ENCODE measurements around the gene SH2D3C. TPM values are rescaled to one million over a fixed set of nuclear protein-coding genes. Genes with fewer than 3 reads are reported as not detected.
A peak's percentile ranks its signal among the peaks of the same experiment; 100 is the strongest.

Gene SH2D3C
- total and polyA plus RNA-seq, 2 donors from 2014 or later = 13.7 to 27.7 TPM

DNA sequence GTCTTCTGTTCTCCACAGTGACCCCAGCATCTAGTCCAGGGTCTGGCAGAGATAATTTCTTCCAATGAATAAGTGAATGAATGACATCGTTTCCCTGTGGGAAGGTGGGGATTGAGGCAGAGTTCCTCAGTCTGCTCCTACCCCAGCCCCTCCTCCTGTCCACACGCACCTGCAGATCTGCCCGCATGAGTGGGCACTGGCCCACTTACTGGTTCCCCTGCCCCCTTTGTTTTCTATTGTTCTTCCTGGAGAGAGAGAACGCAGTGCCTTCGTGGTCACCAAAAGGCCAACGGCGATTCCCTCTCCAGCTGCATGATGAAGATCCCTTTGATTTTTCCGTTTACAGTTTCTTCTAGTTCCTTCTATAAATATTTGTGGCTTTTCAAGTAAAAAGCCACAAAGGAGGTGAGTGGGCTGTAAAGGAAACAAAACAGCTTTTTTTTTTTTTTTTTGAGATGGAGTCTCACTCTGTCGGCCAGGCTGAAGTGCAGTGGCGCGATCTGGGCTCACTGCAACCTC is 18.4 kb upstream of the SH2D3C start:
- Histone ChIP-seq H3K27ac (ENCODE audit: low read depth in 2 of 2, low read length in 2 of 2) (no peak overlapping the region), H3K4me1 (ENCODE audit: control insufficient read depth in 2 of 3, insufficient read depth in 2 of 3, low read depth in 1 of 3, low read length in 3 of 3) (peaks cover 0 to 10% (median 0%) of the 10 kb centered on the region in 3 donors), H3K27me3 (ENCODE audit: control insufficient read depth, insufficient read depth, low read length) (no peaks in the 10 kb centered on the region), H3K4me3 (ENCODE audit: low read length in 3 of 3) (no peak overlapping the region), H3K9me3 (ENCODE audit: control insufficient read depth in 2 of 3, insufficient read depth in 1 of 3, low read length in 3 of 3) (no peaks in the 10 kb centered on the region), H3K36me3 (ENCODE audit: control insufficient read depth in 2 of 3, insufficient read depth in 3 of 3, low read length in 3 of 3) (no peaks in the 10 kb centered on the region), H3K9ac (ENCODE audit: low read length in 3 of 3) (no peak overlapping the region)
- DNase-seq (peak in 2 of 5 donors; percentile 30 to 43), FAIRE-seq (no peak)
- intact Hi-C loops (cut with DNase I) = no loop called here
- TF ChIP-seq, protein P1, sequence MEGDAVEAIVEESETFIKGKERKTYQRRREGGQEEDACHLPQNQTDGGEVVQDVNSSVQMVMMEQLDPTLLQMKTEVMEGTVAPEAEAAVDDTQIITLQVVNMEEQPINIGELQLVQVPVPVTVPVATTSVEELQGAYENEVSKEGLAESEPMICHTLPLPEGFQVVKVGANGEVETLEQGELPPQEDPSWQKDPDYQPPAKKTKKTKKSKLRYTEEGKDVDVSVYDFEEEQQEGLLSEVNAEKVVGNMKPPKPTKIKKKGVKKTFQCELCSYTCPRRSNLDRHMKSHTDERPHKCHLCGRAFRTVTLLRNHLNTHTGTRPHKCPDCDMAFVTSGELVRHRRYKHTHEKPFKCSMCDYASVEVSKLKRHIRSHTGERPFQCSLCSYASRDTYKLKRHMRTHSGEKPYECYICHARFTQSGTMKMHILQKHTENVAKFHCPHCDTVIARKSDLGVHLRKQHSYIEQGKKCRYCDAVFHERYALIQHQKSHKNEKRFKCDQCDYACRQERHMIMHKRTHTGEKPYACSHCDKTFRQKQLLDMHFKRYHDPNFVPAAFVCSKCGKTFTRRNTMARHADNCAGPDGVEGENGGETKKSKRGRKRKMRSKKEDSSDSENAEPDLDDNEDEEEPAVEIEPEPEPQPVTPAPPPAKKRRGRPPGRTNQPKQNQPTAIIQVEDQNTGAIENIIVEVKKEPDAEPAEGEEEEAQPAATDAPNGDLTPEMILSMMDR (IDR thresholded peaks at IDR 0.05; ENCODE audit: borderline replicate concordance, extremely low read depth, insufficient read depth) = no peak

DNA sequence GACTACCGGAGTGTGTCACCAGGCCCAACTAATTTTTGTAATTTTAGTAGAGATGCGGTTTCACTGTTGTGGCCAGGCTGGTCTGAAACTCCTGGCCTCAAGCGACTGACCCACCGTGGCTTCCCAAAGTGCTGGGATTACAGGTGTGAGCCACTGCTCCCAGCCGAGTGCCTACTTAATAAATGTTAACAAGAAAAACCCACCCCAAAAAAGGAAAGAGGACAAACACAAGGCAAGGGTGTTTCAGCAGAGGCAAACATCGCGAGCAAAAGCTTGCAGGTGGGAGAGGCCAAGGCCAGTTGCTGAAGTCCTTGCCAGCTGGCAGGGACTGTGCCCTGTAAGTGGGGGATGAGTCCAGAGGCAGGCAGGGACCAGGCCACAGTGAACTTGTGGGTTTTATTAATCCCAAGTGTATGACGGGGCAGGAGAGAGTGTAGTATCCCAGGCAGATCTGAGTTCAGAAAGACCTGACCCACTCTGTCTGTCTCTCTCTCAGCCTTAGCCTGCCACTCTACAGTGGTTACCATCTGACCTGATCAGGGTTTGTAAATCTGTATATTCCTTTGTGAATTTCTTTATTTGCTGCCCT is 17.9 kb upstream of the SH2D3C start:
- intact Hi-C loops (cut with DNase I) = no loop called here
- TF ChIP-seq, protein P1 (IDR thresholded peaks at IDR 0.05; ENCODE audit: borderline replicate concordance, extremely low read depth, insufficient read depth) = no peak
- H3K9ac ChIP-seq (ENCODE audit: low read length in 3 of 3) = no peak overlapping the region
- no peak overlapping the region for H3K27ac ChIP-seq (ENCODE audit: low read depth in 2 of 2, low read length in 2 of 2)
- H3K4me3 ChIP-seq (ENCODE audit: low read length in 3 of 3) = no peak overlapping the region
- no peaks in the 10 kb centered on the region for H3K27me3 ChIP-seq (ENCODE audit: control insufficient read depth, insufficient read depth, low read length)
- peaks cover 0 to 10% (median 0%) of the 10 kb centered on the region in 3 donors for H3K4me1 ChIP-seq (ENCODE audit: control insufficient read depth in 2 of 3, insufficient read depth in 2 of 3, low read depth in 1 of 3, low read length in 3 of 3)
- peak in 1 of 5 donors; percentile 42 for DNase-seq
- no peak for FAIRE-seq
- H3K9me3 ChIP-seq (ENCODE audit: control insufficient read depth in 2 of 3, insufficient read depth in 1 of 3, low read length in 3 of 3) = no peaks in the 10 kb centered on the region
- H3K36me3 ChIP-seq (ENCODE audit: control insufficient read depth in 2 of 3, insufficient read depth in 3 of 3, low read length in 3 of 3) = peaks cover 0 to 2% (median 0%) of the 10 kb centered on the region in 3 donors

DNA sequence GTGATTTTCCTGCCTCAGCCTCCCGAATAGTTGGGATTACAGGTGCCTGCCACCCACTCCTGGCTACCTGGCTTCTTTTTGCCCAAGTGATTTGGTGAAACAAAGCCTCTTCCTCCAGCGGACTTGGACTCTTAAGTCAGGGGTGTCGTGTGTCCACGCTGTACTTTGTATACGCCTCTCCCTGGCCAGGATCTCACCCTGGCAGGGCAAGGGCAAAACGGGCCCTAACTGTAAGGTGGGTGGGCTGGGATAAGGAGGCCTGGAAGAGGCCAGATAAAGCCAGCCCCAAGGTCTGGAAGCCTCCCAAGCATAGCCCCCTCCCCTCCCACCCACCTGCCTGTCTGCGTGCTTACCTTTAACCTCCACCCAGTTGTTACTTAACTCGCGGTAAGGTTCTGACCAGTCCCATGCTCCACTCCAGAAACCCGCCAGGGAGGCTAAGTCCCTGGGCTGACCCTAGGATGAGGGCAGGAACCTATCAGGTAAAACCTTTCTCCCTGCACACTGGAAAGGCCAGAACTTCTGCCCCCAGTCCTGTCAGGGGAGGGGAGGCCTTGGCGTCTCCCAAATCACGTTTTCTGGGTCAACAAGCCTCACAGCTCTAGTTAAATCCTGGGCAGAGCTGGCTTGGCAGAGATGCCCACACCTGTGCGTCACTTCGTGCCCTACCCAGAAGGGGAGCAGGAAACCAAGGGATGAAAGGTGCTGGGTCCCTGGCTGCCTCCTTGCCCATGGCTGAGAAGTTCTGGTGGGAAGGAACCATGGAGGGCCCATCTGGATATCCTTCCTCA is 15.7 kb upstream of the SH2D3C start:
- H3K36me3 ChIP-seq (ENCODE audit: control insufficient read depth in 2 of 3, insufficient read depth in 3 of 3, low read length in 3 of 3) = peaks cover 2 to 19% (median 17%) of the 10 kb centered on the region in 3 donors

More for the DNA sequence above, 15.7 kb upstream of the SH2D3C start:
- Histone ChIP-seq H3K4me3 (ENCODE audit: low read length in 3 of 3) (no peak overlapping the region), H3K4me1 (ENCODE audit: control insufficient read depth in 2 of 3, insufficient read depth in 2 of 3, low read depth in 1 of 3, low read length in 3 of 3) (peaks cover 0 to 11% (median 0%) of the 10 kb centered on the region in 3 donors), H3K9ac (ENCODE audit: low read length in 3 of 3) (no peak overlapping the region), H3K27me3 (ENCODE audit: control insufficient read depth, insufficient read depth, low read length) (no peaks in the 10 kb centered on the region), H3K9me3 (ENCODE audit: control insufficient read depth in 2 of 3, insufficient read depth in 1 of 3, low read length in 3 of 3) (no peaks in the 10 kb centered on the region), H3K27ac (ENCODE audit: low read depth in 2 of 2, low read length in 2 of 2) (peak overlapping the region in 1 of 2 donors; percentile 22)
- no peak for DNase-seq
- FAIRE-seq = no peak
- TF ChIP-seq, protein P1 (IDR thresholded peaks at IDR 0.05; ENCODE audit: borderline replicate concordance, extremely low read depth, insufficient read depth) = no peak
- intact Hi-C loops (cut with DNase I) = no loop called here
